OCI-LY3 (cell line): Measurements from ENCODE around the gene TAF10.

Source experiments
- H2AFZ ChIP-seq: fragments of 200-600, 300-600 bp; shearing (Covaris generic); 2 replicates; pipeline ENCODE4 v1.6.0; 2014; ENCODE audit warnings: antibody characterized with exemption, low read depth, low read length
- H3K27ac ChIP-seq: fragments of 200-600, 300-600 bp; sonication (generic); 2 replicates; pipeline ENCODE4 v1.5.1; 2014; ENCODE audit warnings: mild to moderate bottlenecking, low read length, moderate library complexity, mixed read lengths
- H3K27me3 ChIP-seq: fragments of 200-600, 300-600 bp; sonication (generic); 2 replicates; pipeline ENCODE4 v1.6.1; 2014; ENCODE audit warnings: low read depth, low read length, mixed read lengths
- H3K36me3 ChIP-seq: fragments of 200-600, 300-600 bp; sonication (generic); replicated peaks from 2 replicates; pipeline ENCODE3; 2014; ENCODE audit warnings: low read depth, low read length, mixed read lengths
- H3K4me1 ChIP-seq: fragments of 300-600, 200-600 bp; sonication (generic); 2 replicates; pipeline ENCODE4 v1.6.1; 2014; ENCODE audit warnings: low read length, mixed read lengths
- H3K4me2 ChIP-seq: fragments of 200-600, 300-600 bp; sonication (generic); 2 replicates; pipeline ENCODE4 v1.6.1; 2014; ENCODE audit warnings: low read length, mixed read lengths
- H3K4me3 ChIP-seq: fragments of 300-600, 200-600 bp; sonication (generic); 2 replicates; pipeline ENCODE4 v1.5.1; 2014; ENCODE audit warnings: antibody characterized with exemption, mild to moderate bottlenecking, low read length, moderate library complexity
- H3K79me2 ChIP-seq: fragments of 300-600, 200-600 bp; shearing (Covaris generic); 2 replicates; pipeline ENCODE4 v1.6.1; 2014; ENCODE audit warnings: mild to moderate bottlenecking, low read length, mixed read lengths
- H3K9ac ChIP-seq: fragments of 300-600, 200-600 bp; shearing (Covaris generic); 2 replicates; pipeline ENCODE4 v1.6.0; 2014; ENCODE audit warnings: mild to moderate bottlenecking, low read length, moderate library complexity
- H3K9me3 ChIP-seq: fragments of 200-600, 300-600 bp; shearing (Covaris generic); 2 replicates; pipeline ENCODE4 v1.6.1; 2014; ENCODE audit warnings: low read length, mixed read lengths; ENCODE audit not compliant: insufficient read depth
- H4K20me1 ChIP-seq: fragments of 200-600, 300-600 bp; sonication (generic); 2 replicates; pipeline ENCODE4 v1.6.1; 2016; ENCODE audit warnings: low read length, mixed read lengths; ENCODE audit not compliant: insufficient read depth
- EZH2phosphoT487 ChIP-seq: fragments of 200-600 bp; shearing (Covaris generic); IDR thresholded peaks from 2 replicates; pipeline ENCODE4 v1.6.1; 2018; ENCODE audit warnings: antibody characterized with exemption, mixed run types, low read depth
- TF ChIP-seq, protein P1 (sequence below): fragments of 200-600, 300-600 bp; sonication (generic); IDR thresholded peaks from 2 replicates; pipeline ENCODE4 v1.5.1; 2014; ENCODE audit warnings: antibody characterized with exemption, low read length, low read depth

TAF10 gene

GRCh38 chr11:6604790-6605189 is 7.2 kb downstream of the TAF10 start:
- Histone ChIP-seq H3K4me3 (peak overlapping the region; percentile 99), H3K9me3 (no peaks in the 10 kb centered on the region), H3K27ac (peak overlapping the region; percentile 70), H3K36me3 (peaks cover 39% of the 10 kb centered on the region), H3K9ac (peak overlapping the region; percentile 98), H3K27me3 (no peaks in the 10 kb centered on the region), H4K20me1 (0 out of 2 replicates have a peak, but pooled peaks cover 4% of the 10 kb centered on the region), H3K4me1 (peaks cover 50% of the 10 kb centered on the region), H3K4me2 (peak overlapping the region; percentile 98), H2AFZ (no peak overlapping the region), H3K79me2 (peaks cover 63% of the 10 kb centered on the region)
- TF ChIP-seq EZH2phosphoT487, result no peak

DNA sequence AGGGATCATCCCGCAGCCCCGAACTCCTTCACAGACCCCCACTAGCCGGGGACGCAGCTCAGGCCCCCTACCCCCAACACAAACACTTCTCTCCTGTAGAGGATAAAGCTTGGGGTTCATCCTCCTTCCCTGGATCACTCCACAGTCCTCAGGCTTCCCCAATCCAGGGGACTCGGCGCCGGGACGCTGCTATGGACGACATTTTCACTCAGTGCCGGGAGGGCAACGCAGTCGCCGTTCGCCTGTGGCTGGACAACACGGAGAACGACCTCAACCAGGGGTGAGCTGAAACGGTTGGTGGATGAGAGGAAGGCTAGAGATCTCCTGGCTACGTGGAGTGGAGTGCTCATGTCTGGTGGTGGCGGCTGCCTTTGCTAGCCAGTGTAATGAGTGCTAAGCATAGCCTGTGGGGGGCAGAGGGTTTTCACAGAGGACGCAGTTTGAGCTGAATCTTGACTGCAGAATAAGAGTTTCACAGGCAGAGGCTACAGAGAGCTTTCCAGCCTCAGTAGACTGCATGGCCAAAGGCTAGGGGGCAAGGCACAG is 7.9 kb downstream of the TAF10 start:
- Histone ChIP-seq H3K79me2 (peaks cover 63% of the 10 kb centered on the region), H3K27me3 (no peaks in the 10 kb centered on the region), H3K4me2 (peak overlapping the region; percentile 98), H3K4me3 (peak overlapping the region; percentile 99), H3K36me3 (peaks cover 40% of the 10 kb centered on the region), H2AFZ (peak overlapping the region; percentile 84), H3K9ac (peak overlapping the region; percentile 98), H3K4me1 (peaks cover 50% of the 10 kb centered on the region), H3K9me3 (no peaks in the 10 kb centered on the region), H4K20me1 (0 out of 2 replicates have a peak, but pooled peaks cover 4% of the 10 kb centered on the region), H3K27ac (peak overlapping the region; percentile 70)
- no peak for TF ChIP-seq EZH2phosphoT487
- TF ChIP-seq, protein P1, sequence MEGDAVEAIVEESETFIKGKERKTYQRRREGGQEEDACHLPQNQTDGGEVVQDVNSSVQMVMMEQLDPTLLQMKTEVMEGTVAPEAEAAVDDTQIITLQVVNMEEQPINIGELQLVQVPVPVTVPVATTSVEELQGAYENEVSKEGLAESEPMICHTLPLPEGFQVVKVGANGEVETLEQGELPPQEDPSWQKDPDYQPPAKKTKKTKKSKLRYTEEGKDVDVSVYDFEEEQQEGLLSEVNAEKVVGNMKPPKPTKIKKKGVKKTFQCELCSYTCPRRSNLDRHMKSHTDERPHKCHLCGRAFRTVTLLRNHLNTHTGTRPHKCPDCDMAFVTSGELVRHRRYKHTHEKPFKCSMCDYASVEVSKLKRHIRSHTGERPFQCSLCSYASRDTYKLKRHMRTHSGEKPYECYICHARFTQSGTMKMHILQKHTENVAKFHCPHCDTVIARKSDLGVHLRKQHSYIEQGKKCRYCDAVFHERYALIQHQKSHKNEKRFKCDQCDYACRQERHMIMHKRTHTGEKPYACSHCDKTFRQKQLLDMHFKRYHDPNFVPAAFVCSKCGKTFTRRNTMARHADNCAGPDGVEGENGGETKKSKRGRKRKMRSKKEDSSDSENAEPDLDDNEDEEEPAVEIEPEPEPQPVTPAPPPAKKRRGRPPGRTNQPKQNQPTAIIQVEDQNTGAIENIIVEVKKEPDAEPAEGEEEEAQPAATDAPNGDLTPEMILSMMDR, result peak; percentile 55

DNA sequence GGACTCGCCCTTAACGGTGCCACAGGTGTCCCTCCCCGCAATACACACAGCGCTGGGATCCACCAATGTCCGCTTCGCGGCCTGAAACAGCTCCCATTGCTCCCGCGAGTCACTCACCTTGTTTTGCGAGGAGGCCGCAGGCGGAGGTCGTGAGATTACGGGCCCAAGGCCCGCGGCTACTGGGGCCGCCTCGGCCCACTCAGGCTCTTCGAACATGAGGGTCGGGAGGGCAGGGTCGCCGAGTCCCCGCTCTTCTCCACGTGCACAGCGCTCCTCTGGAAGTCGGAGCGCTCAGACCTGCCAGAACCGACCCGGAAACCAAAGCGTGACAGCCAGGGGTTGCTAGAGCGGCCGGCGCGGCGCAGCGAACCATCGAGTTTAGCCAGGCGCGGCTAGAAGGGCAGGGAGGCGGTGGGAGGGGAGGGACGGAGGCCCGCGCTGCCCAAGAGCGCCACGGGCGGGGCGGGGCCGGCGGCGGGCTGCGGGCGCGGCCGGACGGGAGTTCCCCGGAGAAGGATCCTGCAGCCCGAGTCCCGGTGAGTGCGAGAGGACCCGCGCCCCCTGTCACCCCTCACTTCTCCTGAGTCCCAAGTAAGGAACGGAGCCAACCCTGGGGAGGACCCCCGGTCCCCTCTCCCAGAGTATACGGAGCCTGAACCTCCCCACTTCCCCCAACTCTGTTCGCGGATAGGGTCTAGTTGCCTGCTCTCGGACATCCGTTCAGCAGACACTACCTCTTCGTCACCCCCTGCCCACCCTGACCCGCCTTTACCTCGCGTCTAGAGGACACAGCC is 8.5 kb downstream of the TAF10 start, which contains the start of the genes ILK and RRP8:
TSS of gene ILK (plus strand) at position 488 of the 794 bp plus-strand sequence. CDS start 498 bp downstream, outside the sequence.
TSS of gene RRP8 (minus strand) at position 330 of the 794 bp plus-strand sequence. CDS start at position 216, 114 bp downstream.
- peaks cover 40% of the 10 kb centered on the region for H3K36me3 ChIP-seq
- no peaks in the 10 kb centered on the region for H3K9me3 ChIP-seq
- H3K79me2 ChIP-seq, result peaks cover 63% of the 10 kb centered on the region
- peak within 1 kb of the TSS; percentile 98 for H3K9ac ChIP-seq
- H3K4me3 ChIP-seq, result peak within 1 kb of the TSS; percentile 99
- H3K27ac ChIP-seq, result peak within 1 kb of the TSS; percentile 70
- TF ChIP-seq, protein P1, result no peak; the same call in 1 of the 2 replicates
- no peak for TF ChIP-seq EZH2phosphoT487
- peak within 1 kb of the TSS; percentile 84 for H2AFZ ChIP-seq
- H3K4me2 ChIP-seq, result peak within 1 kb of the TSS; percentile 98
- H4K20me1 ChIP-seq, result 0 out of 2 replicates have a peak, but pooled peaks cover 4% of the 10 kb centered on the region
- H3K27me3 ChIP-seq, result no peaks in the 10 kb centered on the region
- H3K4me1 ChIP-seq, result peaks cover 50% of the 10 kb centered on the region

- Histone ChIP-seq H3K4me3 (peak overlapping the region; percentile 99), H3K9me3 (no peaks in the 10 kb centered on the region), H3K4me1 (peaks cover 39% of the 10 kb centered on the region), H3K9ac (peak overlapping the region; percentile 98), H3K27ac (no peak overlapping the region; the same call in 1 of the 2 replicates), H3K27me3 (no peaks in the 10 kb centered on the region), H3K79me2 (peaks cover 62% of the 10 kb centered on the region), H3K4me2 (peak overlapping the region; percentile 94), H4K20me1 (no peaks in the 10 kb centered on the region), H2AFZ (no peak overlapping the region), H3K36me3 (peaks cover 38% of the 10 kb centered on the region)
- TF ChIP-seq, protein P1, result no peak
- TF ChIP-seq EZH2phosphoT487, result no peak
Measured at GRCh38 chr11:6602096-6602940, 9.7 kb downstream of the TAF10 start.
